ENCODE results near the gene CAMK1D. TPM values are rescaled to one million over a fixed set of nuclear protein-coding genes. Genes with fewer than 3 reads are reported as not detected.
A peak's percentile ranks its signal among the peaks of the same experiment; 100 is the strongest.

The CAMK1D gene
- polyA plus RNA-seq, 1 of the 3 experiments (the other 2 are of a cell fraction): 4.1 TPM

DNA sequence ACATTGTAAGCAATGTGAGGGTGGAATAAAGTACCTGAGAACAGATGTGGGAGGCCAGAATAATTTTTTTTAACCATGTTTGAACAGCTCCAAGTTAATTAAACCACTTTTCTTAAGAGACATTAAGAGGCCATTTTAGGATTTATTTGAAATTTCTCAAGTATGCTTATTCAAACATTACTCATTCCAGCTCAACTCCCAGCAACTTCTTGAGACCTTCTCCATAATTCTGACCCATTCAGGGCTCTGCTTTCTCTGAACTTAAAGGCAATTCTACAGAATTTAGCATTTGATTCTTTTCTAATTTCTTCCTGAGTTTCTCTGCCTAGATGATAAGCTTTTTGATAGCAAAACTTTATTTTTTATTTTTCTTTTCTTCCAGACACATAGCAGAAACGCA, 314.5 kb downstream of the CAMK1D start:
- H3K4me1 ChIP-seq (ENCODE audit: control insufficient read depth in 1 of 2, insufficient read depth in 2 of 2, low read depth in 1 of 2, low read length in 1 of 2): peaks cover 0 to 8% of the 10 kb centered on the region in 2 experiments; a peak in 2 of 4 replicates
- H2AFZ ChIP-seq (ENCODE audit: low read depth): no peak overlapping the region
- ChIA-PET POLR2A (no interaction called here), CTCF (interaction anchor here (1.1 to 1.2 kb wide), 2 partner anchors 46 to 399 kb away, joined by 3 read pairs; no protein-coding TSS in a partner anchor)
- 88% methylated on average over 1 of the region's 1 CpG for WGBS (ENCODE audit: low lambda C conversion rate)
- H3K36me3 ChIP-seq (replicated peaks in 1 of 2; ENCODE audit: control insufficient read depth in 1 of 2, insufficient read depth in 2 of 2, low read length in 1 of 2): no peaks in the 10 kb centered on the region
- H3K27me3 ChIP-seq (ENCODE audit: insufficient read depth): no peaks in the 10 kb centered on the region
- DNase-seq: no peak
- H3K9ac ChIP-seq: no peak overlapping the region
- no peaks in the 10 kb centered on the region for H3K9me2 ChIP-seq
- H3K4me3 ChIP-seq (ENCODE audit: low read depth in 2 of 2, low read length in 1 of 2): no peak overlapping the region
- H3K27ac ChIP-seq (ENCODE audit: low read depth in 2 of 2, low read length in 1 of 2): no peak overlapping the region
- H3F3A ChIP-seq (replicated peaks; ENCODE audit: insufficient read depth): no peaks in the 10 kb centered on the region
- H3K9me3 ChIP-seq: no peaks in the 10 kb centered on the region
- H3K79me2 ChIP-seq (ENCODE audit: insufficient read depth): no peaks in the 10 kb centered on the region
- H4K20me1 ChIP-seq (ENCODE audit: insufficient read depth): no peaks in the 10 kb centered on the region
- no peak for TF ChIP-seq ELF1 (IDR thresholded peaks at IDR 0.05)
- no peak for TF ChIP-seq POLR2AphosphoS5 (IDR thresholded peaks at IDR 0.05; ENCODE audit: low read depth, low read length)
- H3K4me2 ChIP-seq: no peak overlapping the region

DNA sequence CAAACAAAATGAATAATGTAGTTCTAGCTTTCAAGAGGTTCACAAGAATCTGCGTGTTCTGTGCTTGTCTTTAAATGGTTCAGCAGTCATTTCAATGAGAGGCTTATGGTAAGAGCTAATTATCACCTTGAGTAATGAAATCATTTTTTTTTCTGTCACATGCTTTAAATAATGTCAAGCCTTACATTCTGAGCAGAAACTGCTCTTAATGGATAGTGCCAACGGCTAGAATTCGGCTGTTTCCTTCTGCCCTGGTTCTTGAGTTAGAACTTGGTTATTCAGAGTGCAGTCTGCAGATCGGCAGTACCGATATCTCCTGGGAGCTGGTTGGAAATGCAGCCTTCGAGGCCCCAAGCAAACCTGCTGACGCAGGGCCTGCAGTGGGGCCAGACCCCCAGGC, 316.2 kb downstream of the CAMK1D start:
- H3K9me3 ChIP-seq: no peaks in the 10 kb centered on the region
- H3K36me3 ChIP-seq (replicated peaks in 1 of 2; ENCODE audit: control insufficient read depth in 1 of 2, insufficient read depth in 2 of 2, low read length in 1 of 2): no peaks in the 10 kb centered on the region
- peaks cover 0 to 8% of the 10 kb centered on the region in 2 experiments; a peak in 2 of 4 replicates for H3K4me1 ChIP-seq (ENCODE audit: control insufficient read depth in 1 of 2, insufficient read depth in 2 of 2, low read depth in 1 of 2, low read length in 1 of 2)
- H3K27me3 ChIP-seq (ENCODE audit: insufficient read depth): no peaks in the 10 kb centered on the region
- H3K27ac ChIP-seq (ENCODE audit: low read depth in 2 of 2, low read length in 1 of 2): no peak overlapping the region
- H3K9ac ChIP-seq: no peak overlapping the region
- no peaks in the 10 kb centered on the region for H3F3A ChIP-seq (replicated peaks; ENCODE audit: insufficient read depth)
- H3K4me3 ChIP-seq (ENCODE audit: low read depth in 2 of 2, low read length in 1 of 2): no peak overlapping the region
- ChIA-PET POLR2A (no interaction called here), CTCF (interaction anchor here (1.1 kb wide), 1 partner anchor 401 kb away, joined by 4 read pairs; no protein-coding TSS in a partner anchor)
- TF ChIP-seq MEF2A (IDR thresholded peaks at IDR 0.05; ENCODE audit: borderline replicate concordance, low read depth) (no peak), CHD2 (IDR thresholded peaks at IDR 0.05; ENCODE audit: low read length, partially characterized antibody) (no peak)
- TF ChIP-seq, protein P1, sequence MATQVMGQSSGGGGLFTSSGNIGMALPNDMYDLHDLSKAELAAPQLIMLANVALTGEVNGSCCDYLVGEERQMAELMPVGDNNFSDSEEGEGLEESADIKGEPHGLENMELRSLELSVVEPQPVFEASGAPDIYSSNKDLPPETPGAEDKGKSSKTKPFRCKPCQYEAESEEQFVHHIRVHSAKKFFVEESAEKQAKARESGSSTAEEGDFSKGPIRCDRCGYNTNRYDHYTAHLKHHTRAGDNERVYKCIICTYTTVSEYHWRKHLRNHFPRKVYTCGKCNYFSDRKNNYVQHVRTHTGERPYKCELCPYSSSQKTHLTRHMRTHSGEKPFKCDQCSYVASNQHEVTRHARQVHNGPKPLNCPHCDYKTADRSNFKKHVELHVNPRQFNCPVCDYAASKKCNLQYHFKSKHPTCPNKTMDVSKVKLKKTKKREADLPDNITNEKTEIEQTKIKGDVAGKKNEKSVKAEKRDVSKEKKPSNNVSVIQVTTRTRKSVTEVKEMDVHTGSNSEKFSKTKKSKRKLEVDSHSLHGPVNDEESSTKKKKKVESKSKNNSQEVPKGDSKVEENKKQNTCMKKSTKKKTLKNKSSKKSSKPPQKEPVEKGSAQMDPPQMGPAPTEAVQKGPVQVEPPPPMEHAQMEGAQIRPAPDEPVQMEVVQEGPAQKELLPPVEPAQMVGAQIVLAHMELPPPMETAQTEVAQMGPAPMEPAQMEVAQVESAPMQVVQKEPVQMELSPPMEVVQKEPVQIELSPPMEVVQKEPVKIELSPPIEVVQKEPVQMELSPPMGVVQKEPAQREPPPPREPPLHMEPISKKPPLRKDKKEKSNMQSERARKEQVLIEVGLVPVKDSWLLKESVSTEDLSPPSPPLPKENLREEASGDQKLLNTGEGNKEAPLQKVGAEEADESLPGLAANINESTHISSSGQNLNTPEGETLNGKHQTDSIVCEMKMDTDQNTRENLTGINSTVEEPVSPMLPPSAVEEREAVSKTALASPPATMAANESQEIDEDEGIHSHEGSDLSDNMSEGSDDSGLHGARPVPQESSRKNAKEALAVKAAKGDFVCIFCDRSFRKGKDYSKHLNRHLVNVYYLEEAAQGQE (IDR thresholded peaks at IDR 0.05; ENCODE audit: low read depth, low read length): no peak
- H2AFZ ChIP-seq (ENCODE audit: low read depth): no peak overlapping the region
- H3K79me2 ChIP-seq (ENCODE audit: insufficient read depth): no peaks in the 10 kb centered on the region
- DNase-seq: no peak
- H4K20me1 ChIP-seq (ENCODE audit: insufficient read depth): no peaks in the 10 kb centered on the region
- H3K9me2 ChIP-seq: no peaks in the 10 kb centered on the region
- no peak overlapping the region for H3K4me2 ChIP-seq
- WGBS (ENCODE audit: low lambda C conversion rate): 58% methylated on average over 7 of the region's 7 CpGs

DNA sequence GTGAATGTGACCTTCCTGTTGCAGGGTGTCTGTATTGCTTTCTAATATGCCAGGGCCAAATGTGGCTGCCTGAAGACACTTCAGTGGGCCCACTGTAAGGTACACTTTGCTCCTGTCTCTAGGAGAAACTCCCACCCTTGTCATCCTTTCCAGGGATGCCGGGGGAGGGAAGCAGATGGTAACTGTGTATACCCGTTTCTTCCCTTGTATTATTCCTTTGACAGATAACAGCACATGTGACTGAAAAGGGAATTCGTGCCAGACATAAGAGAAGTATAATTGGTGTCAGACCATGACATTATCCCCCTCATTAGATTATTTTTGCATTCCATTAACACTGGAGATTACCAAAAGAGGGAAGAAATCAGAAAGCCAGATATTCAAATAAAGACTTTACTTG, 317.7 kb downstream of the CAMK1D start:
- peak; percentile 23 for DNase-seq
- Histone ChIP-seq H2AFZ (ENCODE audit: low read depth) (no peak overlapping the region), H3K36me3 (replicated peaks in 1 of 2; ENCODE audit: control insufficient read depth in 1 of 2, insufficient read depth in 2 of 2, low read length in 1 of 2) (no peaks in the 10 kb centered on the region), H3K4me2 (no peak overlapping the region), H3K9ac (no peak overlapping the region), H3K79me2 (ENCODE audit: insufficient read depth) (no peaks in the 10 kb centered on the region), H4K20me1 (ENCODE audit: insufficient read depth) (no peaks in the 10 kb centered on the region), H3K27me3 (ENCODE audit: insufficient read depth) (no peaks in the 10 kb centered on the region), H3K4me3 (ENCODE audit: low read depth in 2 of 2, low read length in 1 of 2) (no peak overlapping the region), H3K27ac (ENCODE audit: low read depth in 2 of 2, low read length in 1 of 2) (no peak overlapping the region), H3K9me2 (no peaks in the 10 kb centered on the region), H3K4me1 (ENCODE audit: control insufficient read depth in 1 of 2, insufficient read depth in 2 of 2, low read depth in 1 of 2, low read length in 1 of 2) (peaks cover 0 to 8% of the 10 kb centered on the region in 2 experiments; a peak in 2 of 4 replicates), H3F3A (replicated peaks; ENCODE audit: insufficient read depth) (no peaks in the 10 kb centered on the region), H3K9me3 (no peaks in the 10 kb centered on the region)
- 83% methylated on average over 3 of the region's 3 CpGs for WGBS (ENCODE audit: low lambda C conversion rate)
- ChIA-PET CTCF (interaction anchor here (1.5 to 2.7 kb wide), 2 partner anchors 11 to 237 kb away, joined by 3 to 10 read pairs; no protein-coding TSS in a partner anchor), POLR2A (no interaction called here)
- TF ChIP-seq, protein P2, sequence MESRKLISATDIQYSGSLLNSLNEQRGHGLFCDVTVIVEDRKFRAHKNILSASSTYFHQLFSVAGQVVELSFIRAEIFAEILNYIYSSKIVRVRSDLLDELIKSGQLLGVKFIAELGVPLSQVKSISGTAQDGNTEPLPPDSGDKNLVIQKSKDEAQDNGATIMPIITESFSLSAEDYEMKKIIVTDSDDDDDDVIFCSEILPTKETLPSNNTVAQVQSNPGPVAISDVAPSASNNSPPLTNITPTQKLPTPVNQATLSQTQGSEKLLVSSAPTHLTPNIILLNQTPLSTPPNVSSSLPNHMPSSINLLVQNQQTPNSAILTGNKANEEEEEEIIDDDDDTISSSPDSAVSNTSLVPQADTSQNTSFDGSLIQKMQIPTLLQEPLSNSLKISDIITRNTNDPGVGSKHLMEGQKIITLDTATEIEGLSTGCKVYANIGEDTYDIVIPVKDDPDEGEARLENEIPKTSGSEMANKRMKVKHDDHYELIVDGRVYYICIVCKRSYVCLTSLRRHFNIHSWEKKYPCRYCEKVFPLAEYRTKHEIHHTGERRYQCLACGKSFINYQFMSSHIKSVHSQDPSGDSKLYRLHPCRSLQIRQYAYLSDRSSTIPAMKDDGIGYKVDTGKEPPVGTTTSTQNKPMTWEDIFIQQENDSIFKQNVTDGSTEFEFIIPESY (IDR thresholded peaks at IDR 0.05; ENCODE audit: borderline replicate concordance, low read depth): no peak
- no peak for TF ChIP-seq TCF12 (IDR thresholded peaks at IDR 0.05)
- TF ChIP-seq MXI1 (IDR thresholded peaks at IDR 0.05; ENCODE audit: low read depth, low read length): no peak
- no peak for TF ChIP-seq RXRA (IDR thresholded peaks at IDR 0.05; ENCODE audit: borderline replicate concordance, low read depth)

All from SK-N-SH (cell line).